ENCODE data around the gene TSPYL1. TPM values are rescaled to one million over a fixed set of nuclear protein-coding genes. Genes with fewer than 3 reads are reported as not detected.
A peak's percentile ranks its signal among the peaks of the same experiment; 100 is the strongest.

TSPYL1 gene
- total and polyA plus RNA-seq, 2 experiments from 2014 or later, result 24.9 to 66.1 TPM

- TF ChIP-seq REST (IDR thresholded peaks at IDR 0.05; ENCODE audit: unreplicated experiment) (no peak), NANOG (IDR thresholded peaks at IDR 0.05; ENCODE audit: borderline replicate concordance) (no peak), CREB1 (CRISPR knock-in tag; IDR thresholded peaks at IDR 0.05; ENCODE audit: low read depth) (no peak), ZNF331 (CRISPR knock-in tag; IDR thresholded peaks at IDR 0.05; ENCODE audit: low read depth) (no peak)
These were observed 1.2 kb upstream of the TSPYL1 start (continued) for GRCh38 chr6:116280933-116281316.

GRCh38 chr6:116280161-116280932 is 617 bp upstream of the TSPYL1 start:
- ATAC-seq (no peak), DNase-seq (ENCODE audit: low spot score) (peak; percentile 23)
- H3K9me2 ChIP-seq (ENCODE audit: insufficient read depth), result no peaks in the 10 kb centered on the region
- no peaks in the 10 kb centered on the region for H3K36me3 ChIP-seq (ENCODE audit: insufficient read depth)
- H3K4me2 ChIP-seq, result peak overlapping the region; percentile 79
- peaks cover 11% of the 10 kb centered on the region for H4K20me1 ChIP-seq (replicated peaks; ENCODE audit: insufficient read depth)
- H3K4me1 Mint-ChIP-seq, result peaks cover 41% of the 10 kb centered on the region
- H3F3A ChIP-seq (replicated peaks; ENCODE audit: low read depth), result no peaks in the 10 kb centered on the region
- H3K27ac Mint-ChIP-seq, result peak overlapping the region; percentile 100
- peak overlapping the region; percentile 30; the same call in 1 of the 2 replicates for H2AFZ ChIP-seq
- TF ChIP-seq EZH2phosphoT487 (IDR thresholded peaks at IDR 0.05; ENCODE audit: unreplicated experiment) (no peak), CTCF (conservative IDR thresholded peaks at IDR 0.05; ENCODE audit: low read depth in 2 of 2) (peak in 1 of 2 experiments; percentile 33; a peak in 2 of 4 replicates), CREB1 (CRISPR knock-in tag; IDR thresholded peaks at IDR 0.05; ENCODE audit: low read depth) (no peak), EZH2 (IDR thresholded peaks at IDR 0.05; ENCODE audit: low read depth, unreplicated experiment) (no peak)
- peak overlapping the region; percentile 72 for H3K27ac ChIP-seq (ENCODE audit: low read depth)
- H3K9me3 Mint-ChIP-seq, result peaks cover 4% of the 10 kb centered on the region; the same call in 2 of the 3 replicates
- peak overlapping the region; percentile 93 for H3K4me3 Mint-ChIP-seq
- peaks cover 25% of the 10 kb centered on the region for H3K36me3 Mint-ChIP-seq (ENCODE audit: low read depth)
- peaks cover 4% of the 10 kb centered on the region for H3K27me3 Mint-ChIP-seq (ENCODE audit: insufficient read depth, low read depth, poor library complexity)
- H3K79me2 ChIP-seq (replicated peaks; ENCODE audit: insufficient read depth), result peaks cover 39% of the 10 kb centered on the region
- H3K4me3 ChIP-seq, result peak overlapping the region; percentile 84
- H3K4me1 ChIP-seq (ENCODE audit: insufficient read depth), result peaks cover 21% of the 10 kb centered on the region
- H3K27me3 ChIP-seq (ENCODE audit: insufficient read depth), result no peaks in the 10 kb centered on the region

All from GM23338 (cell line).